Keratinocyte (primary cell): Measurements from ENCODE around the gene XYLT2. TPM values are rescaled to one million over a fixed set of nuclear protein-coding genes. Genes with fewer than 3 reads are reported as not detected.

Source experiments
- DNase-seq: peaks from one replicate; pipeline ENCODE4 v3.0.0-alpha.2; 2011; ENCODE audit warnings: low read depth, missing footprints, low spot score
- FAIRE-seq: peaks from 2 replicates; lab custom pipeline; 2011; peaks lifted over from hg19 to GRCh38; lab: Jason Lieb, UNC
- H2AFZ ChIP-seq: 2 replicates; pipeline ENCODE4 v1.6.0; 2012; ENCODE audit warnings: low read length, control low read depth, inconsistent platforms; ENCODE audit not compliant: control insufficient read depth
- H3K27ac ChIP-seq: 2 replicates; pipeline ENCODE4 v1.5.1; 2011; ENCODE audit warnings: low read length; ENCODE audit not compliant: control insufficient read depth, insufficient read depth
- H3K27me3 ChIP-seq: 3 replicates; pipeline ENCODE4 v1.6.0; 2011; ENCODE audit warnings: low read length; ENCODE audit not compliant: control insufficient read depth, insufficient read depth; ENCODE audit errors: extremely low read depth
- H3K36me3 ChIP-seq, 2 experiments: 2 replicates in 1 of 2; 3 replicates in 1 of 2; pipeline ENCODE4 v1.5.1; 2011; ENCODE audit warnings: low read length in 2 of 2, mild to moderate bottlenecking in 1 of 2; ENCODE audit not compliant: control insufficient read depth in 2 of 2, insufficient read depth in 2 of 2; ENCODE audit errors: extremely low read depth in 1 of 2
- H3K4me1 ChIP-seq: 3 replicates; pipeline ENCODE4 v1.5.1; 2011; ENCODE audit warnings: low read length; ENCODE audit not compliant: control insufficient read depth, insufficient read depth; ENCODE audit errors: extremely low read depth
- H3K4me2 ChIP-seq: 3 replicates; pipeline ENCODE4 v1.6.0; 2011; ENCODE audit warnings: low read depth, low read length; ENCODE audit not compliant: control insufficient read depth, insufficient read depth; ENCODE audit errors: extremely low read depth
- H3K4me3 ChIP-seq, 3 experiments: fragments of 200-600 bp in 1 of 3; sonication (generic) in 1 of 3; 2 replicates in 2 of 3; 3 replicates in 1 of 3; pipeline ENCODE4 v1.5.1; 2011 to 2016; ENCODE audit warnings: low read length in 3 of 3, mild to moderate bottlenecking in 3 of 3, control low read depth in 2 of 3, inconsistent platforms in 1 of 3, low read depth in 1 of 3, mixed read lengths in 1 of 3, mixed run types in 1 of 3, moderate library complexity in 1 of 3; ENCODE audit not compliant: control insufficient read depth in 2 of 3, insufficient read depth in 2 of 3; ENCODE audit errors: extremely low read depth in 1 of 3
- H3K79me2 ChIP-seq: 2 replicates; pipeline ENCODE4 v1.6.0; 2012; ENCODE audit warnings: low read length; ENCODE audit not compliant: control insufficient read depth, insufficient read depth
- H3K9ac ChIP-seq: 3 replicates; pipeline ENCODE4 v1.6.0; 2011; ENCODE audit warnings: low read length; ENCODE audit not compliant: control insufficient read depth, insufficient read depth; ENCODE audit errors: extremely low read depth
- H3K9me1 ChIP-seq: 3 replicates; pipeline ENCODE4 v1.6.0; 2011; ENCODE audit warnings: low read length; ENCODE audit not compliant: control insufficient read depth, insufficient read depth; ENCODE audit errors: extremely low read depth
- H3K9me3 ChIP-seq: 2 replicates; pipeline ENCODE4 v1.5.1; 2012; ENCODE audit warnings: low read depth, low read length; ENCODE audit not compliant: control insufficient read depth
- H4K20me1 ChIP-seq: 3 replicates; pipeline ENCODE4 v1.6.0; 2011; ENCODE audit warnings: low read length; ENCODE audit not compliant: control insufficient read depth, insufficient read depth; ENCODE audit errors: extremely low read depth
- CTCF ChIP-seq, 3 experiments: IDR thresholded peaks in 1 of 3; conservative IDR thresholded peaks in 1 of 3; optimal IDR thresholded peaks in 1 of 3; 2 replicates in 2 of 3; 3 replicates in 1 of 3; pipeline versions ENCODE3 to v1.5.1; 2011; ENCODE audit warnings: low read length in 3 of 3, mild to moderate bottlenecking in 3 of 3, moderate library complexity in 2 of 3, control low read depth in 1 of 3, inconsistent platforms in 1 of 3; ENCODE audit not compliant: insufficient read depth in 2 of 3; ENCODE audit errors: extremely low read depth in 1 of 3
- EZH2 ChIP-seq: IDR thresholded peaks from one replicate; pipeline ENCODE4 v1.6.1; 2012; ENCODE audit warnings: inconsistent platforms, mild to moderate bottlenecking, low read length, moderate library complexity
- dilution Hi-C: fragments of 300-500 bp; cut with MboI; formaldehyde crosslinking; loops from one replicate; pipeline ENCODE4 v1.7.0; 2020; ENCODE audit warnings: low sequenced_read_pairs; ENCODE audit not compliant: extremely low pct_ligation_motif_present
- polyA plus RNA-seq, 5 experiments: library from polyadenylated mRNA; depleted of rRNA in 3 of 5; stranded (reverse) in 3 of 5; stranded (forward) in 1 of 5; unstranded in 1 of 5; fragments of >200 nt; gene quantifications; 1 replicate in 1 of 5; 2 replicates in 3 of 5; 3 replicates in 1 of 5; pipeline versions ENCODE4 v1.2.1 to v1.2.3, GENCODE V29; 2011 to 2012; ENCODE audit warnings: missing spikeins in 2 of 5, low read depth in 1 of 5, low replicate concordance in 1 of 5

The XYLT2 gene
- polyA plus RNA-seq, 1 donor (not counting 4 experiments of a cell fraction or from before 2014, with no cell fraction given), result 15.3 TPM

DNA sequence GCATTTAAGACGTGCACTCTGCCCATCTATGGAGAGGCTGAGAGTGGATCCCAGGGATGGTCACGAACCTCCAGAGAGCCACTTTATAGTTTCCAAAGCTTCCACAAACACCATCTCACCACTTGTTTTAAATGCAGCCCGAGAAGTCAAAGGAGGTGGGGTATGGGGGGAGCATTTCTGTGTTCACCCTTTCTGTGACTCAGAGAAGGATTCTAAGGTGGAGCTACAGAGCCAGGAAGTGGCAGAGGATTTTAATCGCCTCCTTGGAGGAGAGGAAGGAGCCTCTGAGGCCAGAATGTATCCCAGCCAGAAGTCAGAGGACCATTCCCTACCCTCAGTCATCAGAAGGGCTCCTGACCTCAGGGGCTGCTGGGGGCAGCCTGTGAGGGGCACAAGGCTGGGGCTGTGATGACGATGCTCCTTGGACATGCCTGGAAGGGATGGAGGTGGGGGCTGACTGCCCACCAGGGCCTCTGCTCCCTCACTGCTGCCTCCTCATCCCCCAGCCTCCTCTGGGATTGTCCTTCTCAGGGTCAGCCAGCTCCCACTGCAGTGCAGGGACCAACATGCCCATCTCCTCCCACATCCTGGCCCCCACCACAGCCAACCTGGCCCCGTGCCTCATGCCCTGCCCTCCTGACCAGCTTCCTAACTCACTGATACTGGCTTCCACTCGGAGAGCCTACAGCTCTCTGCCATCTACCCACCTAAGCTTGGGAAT is 2.8 kb downstream of the XYLT2 start:
- TF ChIP-seq EZH2 (no peak), CTCF (optimal IDR thresholded peaks at IDR 0.05 in 1 of 3, IDR thresholded peaks at IDR 0.05 in 1 of 3, conservative IDR thresholded peaks at IDR 0.05 in 1 of 3; ENCODE audit: extremely low read depth in 1 of 3, insufficient read depth in 2 of 3, low read length in 3 of 3) (no peak)
- peaks cover 2 to 3% of the 10 kb centered on the region in 2 experiments for H3K36me3 ChIP-seq
- H3K4me3 ChIP-seq, result no peak overlapping the region
- no peak for DNase-seq
- H3K9me3 ChIP-seq, result no peaks in the 10 kb centered on the region
- H3K9me1 ChIP-seq, result peaks cover 2% of the 10 kb centered on the region
- no peak overlapping the region for H3K9ac ChIP-seq
- H3K27me3 ChIP-seq, result no peaks in the 10 kb centered on the region
- no peaks in the 10 kb centered on the region for H4K20me1 ChIP-seq
- peak overlapping the region; percentile 99 for H3K4me2 ChIP-seq
- H2AFZ ChIP-seq, result no peak overlapping the region
- peaks cover 35% of the 10 kb centered on the region for H3K79me2 ChIP-seq
- dilution Hi-C loops, result no loop called here
- peaks cover 31% of the 10 kb centered on the region for H3K4me1 ChIP-seq
- FAIRE-seq, result peak; percentile 94
- no peak overlapping the region for H3K27ac ChIP-seq

DNA sequence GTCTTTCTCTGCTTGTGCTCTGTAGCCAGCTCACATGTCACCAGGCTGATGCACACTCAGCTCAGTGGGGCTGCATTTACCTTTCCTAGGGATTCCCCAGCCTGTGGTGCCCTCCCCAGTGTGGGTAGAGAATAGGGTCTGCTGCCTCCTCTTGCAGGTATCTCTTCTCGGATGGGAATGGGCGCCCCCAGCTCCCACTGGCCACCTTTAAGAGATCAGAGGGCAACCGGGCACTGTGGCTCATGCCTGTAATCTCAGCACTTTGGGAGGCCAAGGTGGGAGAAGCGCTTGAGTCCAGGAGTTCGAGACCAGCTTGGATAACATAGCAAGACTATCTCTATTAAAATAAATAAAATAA is 3.3 kb downstream of the XYLT2 start:
- Histone ChIP-seq H3K27me3 (no peaks in the 10 kb centered on the region), H4K20me1 (no peaks in the 10 kb centered on the region), H3K4me3 (no peak overlapping the region), H3K9ac (no peak overlapping the region), H3K27ac (no peak overlapping the region), H3K4me2 (no peak overlapping the region), H3K4me1 (peaks cover 31% of the 10 kb centered on the region), H3K9me1 (peaks cover 2% of the 10 kb centered on the region), H3K36me3 (peaks cover 2 to 3% of the 10 kb centered on the region in 2 experiments), H3K79me2 (peaks cover 35% of the 10 kb centered on the region), H3K9me3 (no peaks in the 10 kb centered on the region), H2AFZ (no peak overlapping the region)
- no peak for TF ChIP-seq EZH2
- TF ChIP-seq CTCF (optimal IDR thresholded peaks at IDR 0.05 in 1 of 3, IDR thresholded peaks at IDR 0.05 in 1 of 3, conservative IDR thresholded peaks at IDR 0.05 in 1 of 3; ENCODE audit: extremely low read depth in 1 of 3, insufficient read depth in 2 of 3, low read length in 3 of 3), result no peak
- no peak for DNase-seq
- dilution Hi-C loops, result no loop called here
- FAIRE-seq, result no peak
